A549 (cell line): ENCODE results near the gene TWIST1. TPM values are rescaled to one million over a fixed set of nuclear protein-coding genes. Genes with fewer than 3 reads are reported as not detected.

Source experiments
- ATAC-seq, 2 experiments: fragments of 200-7000 bp in 1 of 2; fragments of >200 bp in 1 of 2; cut with Nextera tagmentation in 1 of 2; cut with Tn5 transposase in 1 of 2; 3 replicates each; pipeline versions ENCODE4 v1.8.0 to v1.9.1; 2018 to 2020; ENCODE audit warnings: mild to moderate bottlenecking in 1 of 2, moderate library complexity in 1 of 2
- CTCF ChIA-PET: fragments of 300-600 bp; sonication (Branson Sonifier 250); formaldehyde crosslinking; extraction: SDS; loops from one replicate; lab custom pipeline; 2021; ENCODE audit warnings: antibody characterized with exemption, inconsistent platforms; lab: Yijun Ruan, JAX
- POLR2A ChIA-PET: fragments of 350-600 bp; formaldehyde crosslinking; extraction: SDS; loops from one replicate; lab custom pipeline; 2021; ENCODE audit warnings: antibody characterized with exemption, inconsistent platforms; lab: Yijun Ruan, JAX
- DNase-seq, 2 experiments: peaks; one replicate each; pipeline versions ENCODE4 v3.0.0 to v3.0.0-alpha.2; 2011 to 2016; ENCODE audit warnings: low read depth in 1 of 2, low spot score in 1 of 2
- FAIRE-seq: peaks from 2 replicates; lab custom pipeline; 2011; peaks lifted over from hg19 to GRCh38; lab: Jason Lieb, UNC
- H3K27ac ChIP-seq, 2 experiments: fragments of >200 bp; sonication (Bioruptor Twin); formaldehyde crosslinking; 3 replicates each; pipeline ENCODE4 v1.5.1; 2016 to 2017
- H3K4me1 ChIP-seq: fragments of >200 bp; sonication (Bioruptor Twin); formaldehyde crosslinking; 3 replicates; pipeline ENCODE4 v1.6.1; 2016
- H3K4me2 ChIP-seq: fragments of >200 bp; sonication (Bioruptor Twin); formaldehyde crosslinking; 3 replicates; pipeline ENCODE4 v1.6.1; 2016
- H3K4me3 ChIP-seq: fragments of >200 bp; sonication (Bioruptor Twin); formaldehyde crosslinking; 3 replicates; pipeline ENCODE4 v1.5.1; 2016
- H3K9me3 ChIP-seq: fragments of >200 bp; sonication (Bioruptor Twin); formaldehyde crosslinking; 3 replicates; pipeline ENCODE4 v1.6.1; 2016
- ATOH8 ChIP-seq: fragments of 250-450 bp; sonication (Bioruptor Pico); IDR thresholded peaks from 2 replicates; pipeline ENCODE4 v1.5.0; 2020; ENCODE audit warnings: low read depth, mild to moderate bottlenecking, moderate library complexity
- BCL3 ChIP-seq: fragments of >200 bp; sonication (Bioruptor Twin); formaldehyde crosslinking; IDR thresholded peaks from 3 replicates; pipeline ENCODE4 v1.6.1; 2016
- BHLHE40 ChIP-seq: IDR thresholded peaks from 2 replicates; pipeline ENCODE4 v1.6.1; 2012; ENCODE audit warnings: low read depth, low read length, inconsistent platforms
- CBX2 ChIP-seq: fragments of 200-600 bp; sonication (generic); IDR thresholded peaks from 2 replicates; pipeline ENCODE4 v1.6.1; 2016; ENCODE audit warnings: low read depth, mild to moderate bottlenecking, borderline replicate concordance
- CEBPB ChIP-seq, 2 experiments: fragments of >200 bp in 1 of 2; sonication (Bioruptor Twin) in 1 of 2; formaldehyde crosslinking in 1 of 2; IDR thresholded peaks; 2 replicates each; pipeline ENCODE4 v1.6.1; 2012 to 2016
- CHD4 ChIP-seq: fragments of 200-600 bp; sonication (generic); IDR thresholded peaks from 2 replicates; pipeline ENCODE4 v1.6.1; 2016; ENCODE audit warnings: antibody characterized with exemption, mild to moderate bottlenecking, borderline replicate concordance
- EHF ChIP-seq: fragments of 250-450 bp; sonication (Bioruptor Pico); IDR thresholded peaks from 2 replicates; pipeline ENCODE4 v1.5.0; 2020; ENCODE audit warnings: mild to moderate bottlenecking
- EHMT2 ChIP-seq: fragments of 200-600 bp; sonication (generic); IDR thresholded peaks from 2 replicates; pipeline ENCODE4 v1.6.1; 2016; ENCODE audit warnings: antibody characterized with exemption, low read depth, mild to moderate bottlenecking, moderate library complexity
- FOSB ChIP-seq: fragments of 250-450 bp; sonication (Bioruptor Pico); IDR thresholded peaks from 2 replicates; pipeline ENCODE4 v1.5.0; 2020; ENCODE audit warnings: mild to moderate bottlenecking, moderate library complexity
- HDAC2 ChIP-seq: fragments of 200-600 bp; sonication (generic); IDR thresholded peaks from 2 replicates; pipeline ENCODE4 v1.6.1; 2016
- HEYL ChIP-seq: fragments of 250-450 bp; sonication (Bioruptor Pico); IDR thresholded peaks from 2 replicates; pipeline ENCODE4 v1.8.0; 2021; ENCODE audit warnings: mild to moderate bottlenecking, moderate library complexity
- HMGXB4 ChIP-seq: fragments of 250-450 bp; sonication (Bioruptor Pico); IDR thresholded peaks from 2 replicates; pipeline ENCODE4 v1.5.0; 2021; ENCODE audit warnings: mild to moderate bottlenecking, moderate library complexity, borderline replicate concordance
- HOXB13 ChIP-seq: fragments of 250-450 bp; sonication (Bioruptor Pico); IDR thresholded peaks from 2 replicates; pipeline ENCODE4 v1.5.0; 2020; ENCODE audit warnings: low read depth, mild to moderate bottlenecking, moderate library complexity
- JUN ChIP-seq, 2 experiments: fragments of >200 bp; sonication (Bioruptor Twin); formaldehyde crosslinking; IDR thresholded peaks; 2 replicates in 1 of 2; 3 replicates in 1 of 2; pipeline ENCODE4 v1.6.1; 2016 to 2017
- KDM1A ChIP-seq: fragments of 200-600 bp; sonication (generic); IDR thresholded peaks from 2 replicates; pipeline ENCODE4 v1.6.1; 2016; ENCODE audit warnings: low read depth, mild to moderate bottlenecking
- KDM5A ChIP-seq: fragments of 200-600 bp; sonication (generic); IDR thresholded peaks from 2 replicates; pipeline ENCODE4 v1.6.1; 2016; ENCODE audit warnings: antibody characterized with exemption, mild to moderate bottlenecking
- MAFK ChIP-seq: fragments of 450-650 bp; IDR thresholded peaks from 2 replicates; pipeline ENCODE4 v1.6.1; 2014; ENCODE audit not compliant: partially characterized antibody
- NFE2L2 ChIP-seq: fragments of 150-350 bp; conservative IDR thresholded peaks from 2 replicates; pipeline ENCODE4 v1.6.1; 2014; ENCODE audit warnings: low read length
- NR3C1 ChIP-seq: fragments of >200 bp; sonication (Bioruptor Twin); formaldehyde crosslinking; IDR thresholded peaks from 3 replicates; pipeline ENCODE4 v1.6.1; 2017
- PBX3 ChIP-seq: IDR thresholded peaks from 2 replicates; pipeline ENCODE4 v1.6.1; 2012
- POLR2AphosphoS2 ChIP-seq: conservative IDR thresholded peaks from 2 replicates; pipeline ENCODE4 v1.6.1; 2012; ENCODE audit warnings: low read length, improper control_type of control experiment, inconsistent platforms
- RAD21 ChIP-seq, 2 experiments: fragments of >200 bp in 1 of 2; sonication (Bioruptor Twin) in 1 of 2; formaldehyde crosslinking in 1 of 2; IDR thresholded peaks in 1 of 2; conservative IDR thresholded peaks in 1 of 2; 2 replicates in 1 of 2; 3 replicates in 1 of 2; pipeline ENCODE4 v1.6.1; 2012 to 2018; ENCODE audit warnings: inconsistent platforms in 1 of 2
- RARB ChIP-seq: fragments of 250-450 bp; sonication (Bioruptor Pico); IDR thresholded peaks from 2 replicates; pipeline ENCODE4 v1.8.0; 2021; ENCODE audit warnings: mild to moderate bottlenecking, moderate library complexity
- RFX5 ChIP-seq: fragments of 450-650 bp; IDR thresholded peaks from 2 replicates; pipeline ENCODE4 v1.7.1; 2014; ENCODE audit warnings: antibody characterized with exemption, mild to moderate bottlenecking, moderate library complexity
- RNF2 ChIP-seq: fragments of 200-600 bp; sonication (generic); IDR thresholded peaks from 2 replicates; pipeline ENCODE4 v1.6.1; 2016; ENCODE audit warnings: low read depth, mild to moderate bottlenecking, antibody characterized with exemption, moderate library complexity, borderline replicate concordance
- SREBF2 ChIP-seq: fragments of 450-650 bp; IDR thresholded peaks from 2 replicates; pipeline ENCODE4 v1.6.1; 2014; ENCODE audit warnings: mild to moderate bottlenecking, moderate library complexity
- TFCP2L1 ChIP-seq: fragments of 250-450 bp; sonication (Bioruptor Pico); IDR thresholded peaks from 2 replicates; pipeline ENCODE4 v1.5.0; 2021; ENCODE audit warnings: mild to moderate bottlenecking
- ZFP36 ChIP-seq: fragments of 450-650 bp; IDR thresholded peaks from 2 replicates; pipeline ENCODE4 v1.6.1; 2014; ENCODE audit warnings: borderline replicate concordance; ENCODE audit not compliant: partially characterized antibody
- ZNF302 ChIP-seq: fragments of 250-450 bp; sonication (Bioruptor Pico); IDR thresholded peaks from 2 replicates; pipeline ENCODE4 v1.9.0; 2021; ENCODE audit warnings: inconsistent platforms, mild to moderate bottlenecking, moderate library complexity
- WGBS: methylation state at CpG from one replicate; pipeline ENCODE4 v1.1.6; 2017; ENCODE audit errors: missing lambda C conversion rate; 5-methylcytosine and 5-hydroxymethylcytosine counted together
- polyA plus RNA-seq, 4 experiments: library from polyadenylated mRNA; depleted of rRNA in 3 of 4; stranded (reverse); fragments of >200 nt; fragmentation: RNase III in 1 of 4; extraction: RNeasy Plus Mini Kit Qiagen cat#74134 plus additional on column Dnase treatment in 1 of 4; gene quantifications; 2 replicates in 3 of 4; 3 replicates in 1 of 4; pipeline ENCODE4 v1.2.3, GENCODE V29; 2011 to 2017
- TF ChIP-seq, protein P1 (sequence below): IDR thresholded peaks from 2 replicates; pipeline ENCODE4 v1.6.1; 2012; ENCODE audit warnings: low read depth, borderline replicate concordance

Gene TWIST1
- polyA plus RNA-seq, 2 of the 4 experiments (the other 2 are of a cell fraction) = 0.61 to 1.3 TPM

GRCh38 chr7:19089797-19090196 is 27.6 kb downstream of the TWIST1 start:
- H3K9me3 ChIP-seq = no peaks in the 10 kb centered on the region
- DNase-seq (no peak), FAIRE-seq (no peak), ATAC-seq (no peak)
- H3K4me2 ChIP-seq = no peak overlapping the region
- no peaks in the 10 kb centered on the region for H3K4me1 ChIP-seq
- 17% methylated on average over 3 of the region's 3 CpGs for WGBS
- no peak overlapping the region for H3K4me3 ChIP-seq
- POLR2A ChIA-PET = no interaction called here
- CTCF ChIA-PET = interaction anchor here (1.5 kb wide), 1 partner anchor 19 kb away, joined by 4 read pairs; no protein-coding TSS in a partner anchor
- no peak overlapping the region for H3K27ac ChIP-seq
- TF ChIP-seq RARB (CRISPR knock-in tag) = no peak
- TF ChIP-seq BHLHE40 = no peak
- no peak for TF ChIP-seq ZFP36
- TF ChIP-seq PBX3 = no peak
- no peak for TF ChIP-seq POLR2AphosphoS2
- TF ChIP-seq CEBPB (IDR thresholded peaks at IDR 0.05) = no peak
- no peak for TF ChIP-seq RAD21 (conservative IDR thresholded peaks at IDR 0.05 in 1 of 2, IDR thresholded peaks at IDR 0.05 in 1 of 2)
- no peak for TF ChIP-seq CHD4
- no peak for TF ChIP-seq HMGXB4
- no peak for TF ChIP-seq NFE2L2
- TF ChIP-seq KDM5A = no peak
- TF ChIP-seq HDAC2 = no peak
- TF ChIP-seq HEYL (CRISPR knock-in tag) = no peak
- no peak for TF ChIP-seq RNF2
- TF ChIP-seq HOXB13 = no peak

- no peak for FAIRE-seq
- DNase-seq = no peak
- 12% methylated on average over 2 of the region's 2 CpGs for WGBS
- no peak for ATAC-seq
- Histone ChIP-seq H3K27ac (no peak overlapping the region), H3K9me3 (no peaks in the 10 kb centered on the region), H3K4me3 (no peak overlapping the region), H3K4me1 (no peaks in the 10 kb centered on the region), H3K4me2 (no peak overlapping the region)
- ChIA-PET POLR2A (no interaction called here), CTCF (interaction anchor here (1.5 kb wide), 1 partner anchor 18 kb away, joined by 4 read pairs; no protein-coding TSS in a partner anchor)
- peak; percentile 45 for TF ChIP-seq MAFK
- TF ChIP-seq EHF (CRISPR knock-in tag) = no peak
These were observed 28.1 kb downstream of the TWIST1 start for GRCh38 chr7:19089378-19089777.

GRCh38 chr7:19080093-19080492 is 37.3 kb downstream of the TWIST1 start:
- DNase-seq = no peak
- no peaks in the 10 kb centered on the region for H3K9me3 ChIP-seq
- H3K4me1 ChIP-seq = no peaks in the 10 kb centered on the region
- FAIRE-seq = no peak
- ChIA-PET CTCF (no interaction called here), POLR2A (no interaction called here)
- WGBS = 0% methylated on average over 1 of the region's 1 CpG
- H3K27ac ChIP-seq = no peak overlapping the region
- no peak overlapping the region for H3K4me3 ChIP-seq
- H3K4me2 ChIP-seq = no peak overlapping the region
- ATAC-seq = no peak
- no peak for TF ChIP-seq SREBF2
- TF ChIP-seq, protein P1, sequence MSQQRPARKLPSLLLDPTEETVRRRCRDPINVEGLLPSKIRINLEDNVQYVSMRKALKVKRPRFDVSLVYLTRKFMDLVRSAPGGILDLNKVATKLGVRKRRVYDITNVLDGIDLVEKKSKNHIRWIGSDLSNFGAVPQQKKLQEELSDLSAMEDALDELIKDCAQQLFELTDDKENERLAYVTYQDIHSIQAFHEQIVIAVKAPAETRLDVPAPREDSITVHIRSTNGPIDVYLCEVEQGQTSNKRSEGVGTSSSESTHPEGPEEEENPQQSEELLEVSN = no peak
- no peak for TF ChIP-seq ZNF302 (CRISPR knock-in tag)
- TF ChIP-seq FOSB (CRISPR knock-in tag) = no peak
- no peak for TF ChIP-seq BCL3
- TF ChIP-seq RARB (CRISPR knock-in tag) = no peak
- no peak for TF ChIP-seq TFCP2L1
- TF ChIP-seq CBX2 = no peak
- no peak for TF ChIP-seq ATOH8 (CRISPR knock-in tag)
- TF ChIP-seq EHMT2 = no peak
- no peak for TF ChIP-seq PBX3
- TF ChIP-seq KDM5A = no peak
- no peak for TF ChIP-seq KDM1A
- TF ChIP-seq NR3C1 = no peak
- TF ChIP-seq JUN (IDR thresholded peaks at IDR 0.05) = no peak
- TF ChIP-seq RFX5 = no peak
